GM23248 (cell line): ENCODE data around the gene MED8.

Source experiments
- EZH2 ChIP-seq: fragments of 200-600 bp; sonication (generic); IDR thresholded peaks from 2 replicates; pipeline ENCODE4 v1.6.1; 2018; ENCODE audit warnings: antibody characterized with exemption, mild to moderate bottlenecking; ENCODE audit not compliant: insufficient read depth, poor library complexity, severe bottlenecking
- EZH2phosphoT487 ChIP-seq: fragments of 200-600 bp; sonication (generic); IDR thresholded peaks from 2 replicates; pipeline ENCODE4 v1.6.1; 2018; ENCODE audit warnings: antibody characterized with exemption, moderate library complexity, mild to moderate bottlenecking, low read depth; ENCODE audit not compliant: insufficient read depth

DNA sequence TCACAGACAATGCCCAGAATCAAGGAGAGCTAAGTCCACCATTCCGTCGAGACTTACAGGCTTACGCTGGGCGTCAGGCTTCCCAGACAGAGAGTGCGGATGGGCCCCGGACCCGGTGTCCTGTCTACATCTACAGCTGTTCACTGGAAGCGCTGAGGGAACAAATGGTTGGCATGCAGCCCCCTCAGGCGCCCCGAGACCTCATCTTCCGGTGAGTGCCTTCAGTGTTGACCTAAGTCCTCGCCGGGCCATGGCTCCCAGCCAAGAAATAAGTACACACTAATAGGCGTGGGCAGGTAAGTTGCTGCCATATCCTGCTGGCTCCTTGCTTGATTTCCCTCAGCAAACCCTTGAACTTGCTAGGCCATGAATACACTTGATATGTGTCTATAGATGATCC lies 37.9 kb upstream of the MED8 start:
- TF ChIP-seq EZH2 (no peak), EZH2phosphoT487 (no peak)
